Gastrocnemius medialis (tissue), 4 donors: ENCODE results near the gene LRRC53. TPM values are rescaled to one million over a fixed set of nuclear protein-coding genes. Genes with fewer than 3 reads are reported as not detected.

Experiments used
- ATAC-seq, 2 donors: fragments of 150-250 bp; one replicate each; pipeline ENCODE4 v1.9.1; 2016
- DNase-seq, 2 donors: peaks; one replicate each; pipeline ENCODE4 v3.0.0-alpha.2; 2019
- H3K27ac ChIP-seq, 4 donors: fragments of 200-600 bp; sonication (generic); 1 replicate in 1 of 4; 2 replicates in 3 of 4; pipeline ENCODE4 v1.5.1; 2016 to 2018; ENCODE audit warnings: mild to moderate bottlenecking in 2 of 4, moderate library complexity in 1 of 4
- H3K27me3 ChIP-seq, 3 donors: fragments of 200-600 bp; sonication (generic) in 2 of 3; 1 replicate in 1 of 3; 2 replicates in 2 of 3; pipeline versions ENCODE4 v1.5.1 to v1.6.0; 2016 to 2019; ENCODE audit warnings: mild to moderate bottlenecking in 1 of 3, moderate library complexity in 1 of 3
- H3K36me3 ChIP-seq, 2 donors: fragments of 200-600 bp; sonication (generic) in 1 of 2; one replicate each; pipeline ENCODE4 v1.5.1; 2017 to 2018
- H3K4me1 ChIP-seq, 2 donors: fragments of 200-600 bp; sonication (generic) in 1 of 2; one replicate each; pipeline ENCODE4 v1.5.1; 2016 to 2017; ENCODE audit warnings: mild to moderate bottlenecking in 2 of 2
- H3K4me3 ChIP-seq, 4 donors: fragments of 200-600 bp; sonication (generic) in 3 of 4; 1 replicate in 1 of 4; 2 replicates in 3 of 4; pipeline ENCODE4 v1.5.1; 2016 to 2019; ENCODE audit warnings: mild to moderate bottlenecking in 2 of 4
- H3K9me3 ChIP-seq, 3 donors: fragments of 200-600 bp; sonication (generic) in 2 of 3; 1 replicate in 1 of 3; 2 replicates in 2 of 3; pipeline ENCODE4 v1.5.1; 2016 to 2019
- CTCF ChIP-seq, 5 experiments: fragments of 450-650 bp in 3 of 5; fragments of 200-600 bp in 2 of 5; sonication (generic) in 2 of 5; IDR thresholded peaks in 4 of 5; conservative IDR thresholded peaks in 1 of 5; 1 replicate in 4 of 5; 2 replicates in 1 of 5; pipeline ENCODE4 v1.5.1; 2016 to 2019; ENCODE audit warnings: antibody characterized with exemption in 5 of 5, mild to moderate bottlenecking in 3 of 5, moderate library complexity in 3 of 5
- POLR2A ChIP-seq, 2 donors: fragments of 450-650 bp; IDR thresholded peaks; one replicate each; pipeline ENCODE4 v1.6.1; 2017; ENCODE audit warnings: antibody characterized with exemption in 2 of 2, mild to moderate bottlenecking in 2 of 2, moderate library complexity in 2 of 2
- in situ Hi-C, 4 donors: fragments of 200-750 bp; cut with MboI; loops; one replicate each; pipeline versions ENCODE4 v1.15.0 to v1.8.0; 2017; ENCODE audit warnings: low sequenced_read_pairs in 4 of 4
- intact Hi-C: fragments of 100-400 bp; cut with DNase I; formaldehyde crosslinking; loops from one replicate; pipeline ENCODE4 v1.15.1; 2023; ENCODE audit warnings: low total_unique reads
- total RNA-seq, 4 donors: library from RNA; depleted of rRNA; stranded (reverse); fragments of >200 nt; gene quantifications; one replicate each; pipeline versions ENCODE4 v1.1.0 to v1.2.3, GENCODE V29; 2016

Gene LRRC53
- total RNA-seq, 4 donors from 2014 or later, result not detected

DNA sequence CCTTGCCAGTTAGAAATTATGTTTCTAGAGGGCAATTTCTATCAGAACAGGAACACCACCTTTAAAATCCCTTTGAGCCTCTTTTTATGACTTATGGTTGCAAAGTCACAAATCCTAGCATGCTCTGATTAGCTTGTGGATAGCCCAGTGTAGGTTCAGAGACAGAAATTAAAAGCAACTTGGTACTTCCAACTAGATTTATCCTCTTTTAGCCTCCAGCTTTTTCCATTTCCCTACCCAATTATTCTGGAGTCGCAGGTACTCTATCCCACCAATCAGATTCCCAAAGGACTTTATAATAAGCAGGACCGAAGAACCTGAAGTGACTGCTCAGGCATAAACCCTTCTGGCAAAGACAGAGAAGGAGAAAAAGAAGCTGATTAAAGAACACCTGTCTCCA, 33.4 kb upstream of the LRRC53 start:
- no peak for TF ChIP-seq POLR2A (IDR thresholded peaks at IDR 0.05)
- TF ChIP-seq CTCF (IDR thresholded peaks at IDR 0.05 in 4 of 5, conservative IDR thresholded peaks at IDR 0.05 in 1 of 5), result no peak
- Histone ChIP-seq H3K27ac (no peak overlapping the region), H3K27me3 (no peaks in the 10 kb centered on the region), H3K9me3 (no peaks in the 10 kb centered on the region), H3K36me3 (no peaks in the 10 kb centered on the region), H3K4me3 (no peak overlapping the region), H3K4me1 (no peaks in the 10 kb centered on the region)
- no peak for DNase-seq
- in situ Hi-C loops, result no loop called here
- intact Hi-C loops, result no loop called here
- ATAC-seq, result no peak

- DNase-seq, result no peak
- H3K4me3 ChIP-seq, result no peak overlapping the region
- no peaks in the 10 kb centered on the region for H3K4me1 ChIP-seq
- H3K27me3 ChIP-seq, result no peaks in the 10 kb centered on the region
- no peaks in the 10 kb centered on the region for H3K36me3 ChIP-seq
- in situ Hi-C loops (no loop called here), intact Hi-C loops (no loop called here)
- TF ChIP-seq POLR2A (IDR thresholded peaks at IDR 0.05), result no peak
- no peak for TF ChIP-seq CTCF (IDR thresholded peaks at IDR 0.05 in 4 of 5, conservative IDR thresholded peaks at IDR 0.05 in 1 of 5)
- no peaks in the 10 kb centered on the region for H3K9me3 ChIP-seq
- no peak overlapping the region for H3K27ac ChIP-seq
- no peak for ATAC-seq
Observed at GRCh38 chr1:74534241-74534640, 21.8 kb upstream of the LRRC53 start.

DNA sequence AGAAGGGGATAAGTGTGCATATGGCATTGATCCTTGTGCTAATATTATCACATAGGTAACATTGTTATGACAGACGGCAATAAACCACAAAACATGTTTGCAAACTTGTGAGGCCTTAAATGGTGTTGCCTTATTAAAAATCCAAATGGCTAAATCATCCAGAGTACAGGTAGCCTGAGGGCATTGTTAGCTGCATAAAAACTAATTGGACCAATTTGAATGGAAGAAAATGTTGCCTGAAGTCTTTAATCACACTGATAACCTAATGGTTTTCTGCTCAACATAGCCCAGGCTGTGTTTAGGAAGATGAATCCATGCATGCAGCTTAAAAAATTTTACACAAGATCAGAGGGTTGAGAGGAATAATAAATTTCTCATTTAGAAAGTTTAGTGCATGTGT, 19.4 kb upstream of the LRRC53 start:
- Histone ChIP-seq H3K4me3 (no peak overlapping the region), H3K27me3 (no peaks in the 10 kb centered on the region), H3K4me1 (no peaks in the 10 kb centered on the region), H3K27ac (no peak overlapping the region), H3K9me3 (no peaks in the 10 kb centered on the region), H3K36me3 (no peaks in the 10 kb centered on the region)
- TF ChIP-seq POLR2A (IDR thresholded peaks at IDR 0.05) (no peak), CTCF (IDR thresholded peaks at IDR 0.05 in 4 of 5, conservative IDR thresholded peaks at IDR 0.05 in 1 of 5) (no peak)
- in situ Hi-C loops, result no loop called here
- ATAC-seq, result no peak
- intact Hi-C loops, result no loop called here
- DNase-seq, result no peak

GRCh38 chr1:74530892-74531291, 18.5 kb upstream of the LRRC53 start:
- intact Hi-C loops, result no loop called here
- Histone ChIP-seq H3K27ac (no peak overlapping the region), H3K27me3 (no peaks in the 10 kb centered on the region), H3K4me1 (no peaks in the 10 kb centered on the region), H3K4me3 (no peak overlapping the region), H3K9me3 (no peaks in the 10 kb centered on the region), H3K36me3 (no peaks in the 10 kb centered on the region)
- no peak for TF ChIP-seq CTCF (IDR thresholded peaks at IDR 0.05 in 4 of 5, conservative IDR thresholded peaks at IDR 0.05 in 1 of 5)
- TF ChIP-seq POLR2A (IDR thresholded peaks at IDR 0.05), result no peak
- DNase-seq, result no peak
- in situ Hi-C loops, result no loop called here
- no peak for ATAC-seq

DNA sequence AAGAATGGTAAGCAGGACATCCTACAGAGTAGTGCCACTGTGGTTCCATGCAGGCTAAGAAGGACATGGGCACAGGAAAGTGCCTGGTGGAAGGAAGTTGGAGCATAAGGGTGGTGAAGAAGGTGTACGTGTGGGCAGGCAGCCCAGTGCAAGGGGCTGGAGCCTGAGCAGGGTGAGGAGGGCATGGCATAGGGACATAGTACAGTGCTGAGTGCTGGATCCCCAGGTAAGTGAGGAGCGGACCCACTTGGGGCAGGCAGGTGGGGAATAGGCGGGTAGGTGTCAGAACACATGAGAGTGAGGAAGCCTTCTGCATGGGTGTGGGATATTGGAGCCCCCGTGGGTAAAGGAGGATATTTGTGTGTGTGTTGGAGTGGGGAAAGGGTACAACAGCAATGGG, 15.7 kb upstream of the LRRC53 start:
- ATAC-seq, result no peak
- in situ Hi-C loops, result no loop called here
- H3K27ac ChIP-seq, result no peak overlapping the region

More for the DNA sequence above, 15.7 kb upstream of the LRRC53 start:
- TF ChIP-seq CTCF (IDR thresholded peaks at IDR 0.05 in 4 of 5, conservative IDR thresholded peaks at IDR 0.05 in 1 of 5) (no peak), POLR2A (IDR thresholded peaks at IDR 0.05) (no peak)
- Histone ChIP-seq H3K27me3 (no peaks in the 10 kb centered on the region), H3K4me3 (no peak overlapping the region), H3K4me1 (no peaks in the 10 kb centered on the region), H3K36me3 (no peaks in the 10 kb centered on the region), H3K9me3 (no peaks in the 10 kb centered on the region)
- DNase-seq, result no peak
- intact Hi-C loops, result no loop called here
